ENCODE measurements around the gene TBC1D14. TPM values are rescaled to one million over a fixed set of nuclear protein-coding genes. Genes with fewer than 3 reads are reported as not detected.

TBC1D14 gene
- total RNA-seq, 4 donors from 2014 or later = 54.7 to 101 (median 73.3) TPM

DNA sequence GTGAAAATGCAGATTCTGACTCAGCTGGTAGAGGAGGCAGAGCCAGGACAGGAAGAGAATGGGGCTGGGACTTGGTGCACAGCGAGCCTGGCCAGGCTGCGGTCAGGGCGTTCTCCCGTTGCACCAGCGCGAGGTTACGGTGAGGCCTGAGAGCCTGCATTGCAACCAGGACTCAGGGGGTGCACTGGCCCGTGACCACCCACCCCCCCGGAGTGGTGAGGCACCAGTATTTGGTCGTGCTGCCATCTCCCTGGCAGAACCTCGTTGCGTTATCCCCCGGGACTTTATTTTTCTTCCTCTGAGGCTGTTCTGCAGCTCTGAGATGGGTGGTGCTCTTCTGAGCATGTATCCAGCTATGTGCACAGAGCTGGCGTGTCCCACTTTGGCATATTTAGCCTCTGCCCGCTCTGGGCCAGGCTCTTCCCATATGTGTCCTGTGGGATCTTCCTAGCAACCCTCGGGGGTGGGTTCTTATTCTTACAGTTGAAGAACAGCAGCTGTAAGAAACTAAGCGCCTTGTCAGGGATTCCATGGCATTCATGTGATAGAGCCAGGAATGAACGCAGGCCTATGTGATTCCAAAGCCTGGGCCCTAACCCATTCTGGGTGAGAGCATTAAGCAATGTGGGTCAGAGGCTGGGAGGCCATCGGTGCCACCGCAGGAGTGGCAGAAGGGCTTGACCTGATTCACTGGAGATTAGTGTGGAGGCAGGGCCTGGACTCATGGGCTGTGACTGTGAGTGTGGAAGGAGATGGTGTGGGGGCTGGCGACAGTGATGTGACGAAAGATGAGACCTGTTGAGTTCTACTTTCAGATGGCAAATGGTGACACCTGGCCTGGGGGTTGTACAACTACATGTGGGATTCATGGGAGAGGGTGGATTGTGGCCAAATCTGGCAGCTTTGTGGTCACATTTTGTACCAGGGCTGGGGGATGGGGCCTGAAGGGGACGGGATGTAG, 136.6 kb downstream of the TBC1D14 start:
- intact Hi-C loops (cut with DNase I; ENCODE audit: low total_unique reads) = no loop called here
- no peak overlapping the region for H3K4me3 ChIP-seq (ENCODE audit: low read depth, poor library complexity, severe bottlenecking)
- 71 to 76% methylated on average over 15 to 23 of the region's 23 CpGs for WGBS, 2 donors
- DNase-seq (ENCODE audit: low spot score in 2 of 2) = no peak
- TF ChIP-seq, protein P1, sequence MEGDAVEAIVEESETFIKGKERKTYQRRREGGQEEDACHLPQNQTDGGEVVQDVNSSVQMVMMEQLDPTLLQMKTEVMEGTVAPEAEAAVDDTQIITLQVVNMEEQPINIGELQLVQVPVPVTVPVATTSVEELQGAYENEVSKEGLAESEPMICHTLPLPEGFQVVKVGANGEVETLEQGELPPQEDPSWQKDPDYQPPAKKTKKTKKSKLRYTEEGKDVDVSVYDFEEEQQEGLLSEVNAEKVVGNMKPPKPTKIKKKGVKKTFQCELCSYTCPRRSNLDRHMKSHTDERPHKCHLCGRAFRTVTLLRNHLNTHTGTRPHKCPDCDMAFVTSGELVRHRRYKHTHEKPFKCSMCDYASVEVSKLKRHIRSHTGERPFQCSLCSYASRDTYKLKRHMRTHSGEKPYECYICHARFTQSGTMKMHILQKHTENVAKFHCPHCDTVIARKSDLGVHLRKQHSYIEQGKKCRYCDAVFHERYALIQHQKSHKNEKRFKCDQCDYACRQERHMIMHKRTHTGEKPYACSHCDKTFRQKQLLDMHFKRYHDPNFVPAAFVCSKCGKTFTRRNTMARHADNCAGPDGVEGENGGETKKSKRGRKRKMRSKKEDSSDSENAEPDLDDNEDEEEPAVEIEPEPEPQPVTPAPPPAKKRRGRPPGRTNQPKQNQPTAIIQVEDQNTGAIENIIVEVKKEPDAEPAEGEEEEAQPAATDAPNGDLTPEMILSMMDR (IDR thresholded peaks at IDR 0.05) = no peak
- TF ChIP-seq POLR2A (IDR thresholded peaks at IDR 0.05) = no peak

- intact Hi-C loops (cut with DNase I; ENCODE audit: low total_unique reads) = no loop called here
- 81 to 85% methylated on average over 9 of the region's 9 CpGs for WGBS, 2 donors
- H3K4me3 ChIP-seq (ENCODE audit: low read depth, poor library complexity, severe bottlenecking) = no peak overlapping the region
- TF ChIP-seq, protein P1 (IDR thresholded peaks at IDR 0.05) = no peak
- TF ChIP-seq POLR2A (IDR thresholded peaks at IDR 0.05) = no peak
- DNase-seq (ENCODE audit: low spot score in 2 of 2) = no peak
Measured at GRCh38 chr4:7046971-7047370, 137.3 kb downstream of the TBC1D14 start.

DNA sequence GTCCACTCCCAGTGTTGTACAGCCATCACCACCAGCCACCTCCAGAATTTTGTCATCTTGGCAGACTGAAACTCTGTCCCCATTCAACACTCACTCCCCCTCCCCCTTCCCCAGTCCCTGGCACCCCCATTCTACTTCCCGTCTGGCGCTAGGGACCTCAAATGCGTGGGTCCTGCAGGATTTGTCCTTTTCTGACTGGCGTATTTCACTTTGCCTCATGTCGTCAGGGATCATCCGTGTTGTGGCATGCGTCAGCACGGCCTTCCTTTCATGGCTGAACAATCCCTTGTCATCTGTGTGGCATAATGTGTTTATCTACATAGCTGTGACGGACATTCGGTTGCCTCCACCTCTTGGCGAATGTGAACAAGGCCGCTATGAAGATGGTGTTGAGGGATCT, 139.0 kb downstream of the TBC1D14 start:
- no peak for TF ChIP-seq POLR2A (IDR thresholded peaks at IDR 0.05)
- TF ChIP-seq, protein P1 (IDR thresholded peaks at IDR 0.05) = no peak
- intact Hi-C loops (cut with DNase I; ENCODE audit: low total_unique reads) = no loop called here
- no peak for DNase-seq (ENCODE audit: low spot score in 2 of 2)
- no peak overlapping the region for H3K4me3 ChIP-seq (ENCODE audit: low read depth, poor library complexity, severe bottlenecking)
- WGBS, 2 donors = 88 to 96% methylated on average over 12 of the region's 12 CpGs

DNA sequence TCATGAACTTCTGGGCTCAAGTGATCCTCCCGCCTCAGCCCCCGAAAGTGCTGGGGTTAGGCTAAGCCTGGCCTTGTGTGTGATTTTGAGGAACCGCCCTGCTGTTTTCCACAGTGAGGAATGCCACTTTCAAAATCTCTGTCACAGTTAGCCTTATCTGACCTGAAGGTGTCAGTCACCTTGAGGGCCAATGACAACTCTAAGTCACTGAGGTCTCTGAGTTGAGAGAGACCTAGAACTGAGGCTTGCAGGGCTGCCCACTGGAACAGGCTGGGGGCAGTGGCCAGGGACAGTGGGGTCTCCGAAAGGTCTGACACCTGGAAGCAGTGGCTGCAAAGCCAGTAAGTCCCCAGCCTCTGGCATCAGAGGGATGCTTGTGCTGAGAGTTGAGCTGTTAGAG, 139.7 kb downstream of the TBC1D14 start:
- no peak for DNase-seq (ENCODE audit: low spot score in 2 of 2)
- TF ChIP-seq, protein P1 (IDR thresholded peaks at IDR 0.05) = no peak
- TF ChIP-seq POLR2A (IDR thresholded peaks at IDR 0.05) = no peak
- no peak overlapping the region for H3K4me3 ChIP-seq (ENCODE audit: low read depth, poor library complexity, severe bottlenecking)
- WGBS, 2 donors = 90 to 93% methylated on average over 4 of the region's 4 CpGs
- intact Hi-C loops (cut with DNase I; ENCODE audit: low total_unique reads) = no loop called here

- WGBS, 2 donors = 79 to 88% methylated on average over 11 of the region's 11 CpGs
- TF ChIP-seq, protein P1 (IDR thresholded peaks at IDR 0.05) = no peak
- no peak for TF ChIP-seq POLR2A (IDR thresholded peaks at IDR 0.05)
- no peak for DNase-seq (ENCODE audit: low spot score in 2 of 2)
- H3K4me3 ChIP-seq (ENCODE audit: low read depth, poor library complexity, severe bottlenecking) = no peak overlapping the region
- intact Hi-C loops (cut with DNase I; ENCODE audit: low total_unique reads) = no loop called here
Measured at GRCh38 chr4:7049739-7050138, 140.1 kb downstream of the TBC1D14 start.

Measured in lower leg skin (tissue), 4 donors.